Keratinocyte (primary cell): Measurements from ENCODE around the gene RESP18. TPM values are rescaled to one million over a fixed set of nuclear protein-coding genes. Genes with fewer than 3 reads are reported as not detected.

Source experiments
- DNase-seq: peaks from one replicate; pipeline ENCODE4 v3.0.0-alpha.2; 2011; ENCODE audit warnings: low read depth, missing footprints, low spot score
- FAIRE-seq: peaks from 2 replicates; lab custom pipeline; 2011; peaks lifted over from hg19 to GRCh38; lab: Jason Lieb, UNC
- H2AFZ ChIP-seq: 2 replicates; pipeline ENCODE4 v1.6.0; 2012; ENCODE audit warnings: low read length, control low read depth, inconsistent platforms; ENCODE audit not compliant: control insufficient read depth
- H3K27ac ChIP-seq: 2 replicates; pipeline ENCODE4 v1.5.1; 2011; ENCODE audit warnings: low read length; ENCODE audit not compliant: control insufficient read depth, insufficient read depth
- H3K27me3 ChIP-seq: 3 replicates; pipeline ENCODE4 v1.6.0; 2011; ENCODE audit warnings: low read length; ENCODE audit not compliant: control insufficient read depth, insufficient read depth; ENCODE audit errors: extremely low read depth
- H3K36me3 ChIP-seq, 2 experiments: 2 replicates in 1 of 2; 3 replicates in 1 of 2; pipeline ENCODE4 v1.5.1; 2011; ENCODE audit warnings: low read length in 2 of 2, mild to moderate bottlenecking in 1 of 2; ENCODE audit not compliant: control insufficient read depth in 2 of 2, insufficient read depth in 2 of 2; ENCODE audit errors: extremely low read depth in 1 of 2
- H3K4me1 ChIP-seq: 3 replicates; pipeline ENCODE4 v1.5.1; 2011; ENCODE audit warnings: low read length; ENCODE audit not compliant: control insufficient read depth, insufficient read depth; ENCODE audit errors: extremely low read depth
- H3K4me2 ChIP-seq: 3 replicates; pipeline ENCODE4 v1.6.0; 2011; ENCODE audit warnings: low read depth, low read length; ENCODE audit not compliant: control insufficient read depth, insufficient read depth; ENCODE audit errors: extremely low read depth
- H3K4me3 ChIP-seq, 3 experiments: fragments of 200-600 bp in 1 of 3; sonication (generic) in 1 of 3; 2 replicates in 2 of 3; 3 replicates in 1 of 3; pipeline ENCODE4 v1.5.1; 2011 to 2016; ENCODE audit warnings: low read length in 3 of 3, mild to moderate bottlenecking in 3 of 3, control low read depth in 2 of 3, inconsistent platforms in 1 of 3, low read depth in 1 of 3, mixed read lengths in 1 of 3, mixed run types in 1 of 3, moderate library complexity in 1 of 3; ENCODE audit not compliant: control insufficient read depth in 2 of 3, insufficient read depth in 2 of 3; ENCODE audit errors: extremely low read depth in 1 of 3
- H3K79me2 ChIP-seq: 2 replicates; pipeline ENCODE4 v1.6.0; 2012; ENCODE audit warnings: low read length; ENCODE audit not compliant: control insufficient read depth, insufficient read depth
- H3K9ac ChIP-seq: 3 replicates; pipeline ENCODE4 v1.6.0; 2011; ENCODE audit warnings: low read length; ENCODE audit not compliant: control insufficient read depth, insufficient read depth; ENCODE audit errors: extremely low read depth
- H3K9me1 ChIP-seq: 3 replicates; pipeline ENCODE4 v1.6.0; 2011; ENCODE audit warnings: low read length; ENCODE audit not compliant: control insufficient read depth, insufficient read depth; ENCODE audit errors: extremely low read depth
- H3K9me3 ChIP-seq: 2 replicates; pipeline ENCODE4 v1.5.1; 2012; ENCODE audit warnings: low read depth, low read length; ENCODE audit not compliant: control insufficient read depth
- H4K20me1 ChIP-seq: 3 replicates; pipeline ENCODE4 v1.6.0; 2011; ENCODE audit warnings: low read length; ENCODE audit not compliant: control insufficient read depth, insufficient read depth; ENCODE audit errors: extremely low read depth
- EZH2 ChIP-seq: IDR thresholded peaks from one replicate; pipeline ENCODE4 v1.6.1; 2012; ENCODE audit warnings: inconsistent platforms, mild to moderate bottlenecking, low read length, moderate library complexity
- dilution Hi-C: fragments of 300-500 bp; cut with MboI; formaldehyde crosslinking; loops from one replicate; pipeline ENCODE4 v1.7.0; 2020; ENCODE audit warnings: low sequenced_read_pairs; ENCODE audit not compliant: extremely low pct_ligation_motif_present
- polyA plus RNA-seq, 5 experiments: library from polyadenylated mRNA; depleted of rRNA in 3 of 5; stranded (reverse) in 3 of 5; stranded (forward) in 1 of 5; unstranded in 1 of 5; fragments of >200 nt; gene quantifications; 1 replicate in 1 of 5; 2 replicates in 3 of 5; 3 replicates in 1 of 5; pipeline versions ENCODE4 v1.2.1 to v1.2.3, GENCODE V29; 2011 to 2012; ENCODE audit warnings: missing spikeins in 2 of 5, low read depth in 1 of 5, low replicate concordance in 1 of 5
- TF ChIP-seq, protein P1 (sequence below), 3 experiments: IDR thresholded peaks in 1 of 3; conservative IDR thresholded peaks in 1 of 3; optimal IDR thresholded peaks in 1 of 3; 2 replicates in 2 of 3; 3 replicates in 1 of 3; pipeline versions ENCODE3 to v1.5.1; 2011; ENCODE audit warnings: low read length in 3 of 3, mild to moderate bottlenecking in 3 of 3, moderate library complexity in 2 of 3, control low read depth in 1 of 3, inconsistent platforms in 1 of 3; ENCODE audit not compliant: insufficient read depth in 2 of 3; ENCODE audit errors: extremely low read depth in 1 of 3

The RESP18 gene
- polyA plus RNA-seq, 1 donor (not counting 4 experiments of a cell fraction or from before 2014, with no cell fraction given), result not detected

DNA sequence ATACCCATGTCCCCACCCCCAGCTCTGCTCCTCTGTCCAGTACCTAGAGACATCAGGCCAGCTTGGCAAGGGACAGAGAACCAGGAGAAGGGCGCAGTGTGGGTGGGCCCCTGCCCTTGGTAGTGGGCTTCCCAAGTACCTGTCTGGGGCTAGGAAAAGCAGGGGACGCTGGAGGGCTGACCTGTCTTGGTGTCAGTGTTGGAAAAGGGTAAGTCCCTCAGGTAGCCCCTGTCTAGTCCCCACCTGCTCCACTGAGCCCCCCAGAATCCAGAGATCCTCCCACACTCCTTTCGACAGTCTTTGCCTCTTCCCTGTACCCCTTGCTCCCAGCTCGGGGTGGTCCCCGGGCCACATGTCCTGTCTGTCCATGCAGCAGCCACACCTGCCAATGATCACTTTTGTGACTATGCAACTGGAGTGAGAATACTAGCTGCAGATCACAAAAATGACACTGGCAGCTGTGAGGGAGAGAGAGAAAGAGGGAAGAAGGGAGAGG is 38.8 kb downstream of the RESP18 start:
- Histone ChIP-seq H3K79me2 (no peaks in the 10 kb centered on the region), H3K4me1 (peaks cover 15% of the 10 kb centered on the region), H3K4me3 (no peak overlapping the region), H3K36me3 (no peaks in the 10 kb centered on the region), H4K20me1 (no peaks in the 10 kb centered on the region), H3K9me3 (no peaks in the 10 kb centered on the region), H3K9ac (no peak overlapping the region), H3K9me1 (no peaks in the 10 kb centered on the region), H3K27me3 (no peaks in the 10 kb centered on the region), H3K4me2 (no peak overlapping the region), H2AFZ (no peak overlapping the region), H3K27ac (no peak overlapping the region)
- TF ChIP-seq, protein P1, sequence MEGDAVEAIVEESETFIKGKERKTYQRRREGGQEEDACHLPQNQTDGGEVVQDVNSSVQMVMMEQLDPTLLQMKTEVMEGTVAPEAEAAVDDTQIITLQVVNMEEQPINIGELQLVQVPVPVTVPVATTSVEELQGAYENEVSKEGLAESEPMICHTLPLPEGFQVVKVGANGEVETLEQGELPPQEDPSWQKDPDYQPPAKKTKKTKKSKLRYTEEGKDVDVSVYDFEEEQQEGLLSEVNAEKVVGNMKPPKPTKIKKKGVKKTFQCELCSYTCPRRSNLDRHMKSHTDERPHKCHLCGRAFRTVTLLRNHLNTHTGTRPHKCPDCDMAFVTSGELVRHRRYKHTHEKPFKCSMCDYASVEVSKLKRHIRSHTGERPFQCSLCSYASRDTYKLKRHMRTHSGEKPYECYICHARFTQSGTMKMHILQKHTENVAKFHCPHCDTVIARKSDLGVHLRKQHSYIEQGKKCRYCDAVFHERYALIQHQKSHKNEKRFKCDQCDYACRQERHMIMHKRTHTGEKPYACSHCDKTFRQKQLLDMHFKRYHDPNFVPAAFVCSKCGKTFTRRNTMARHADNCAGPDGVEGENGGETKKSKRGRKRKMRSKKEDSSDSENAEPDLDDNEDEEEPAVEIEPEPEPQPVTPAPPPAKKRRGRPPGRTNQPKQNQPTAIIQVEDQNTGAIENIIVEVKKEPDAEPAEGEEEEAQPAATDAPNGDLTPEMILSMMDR (optimal IDR thresholded peaks at IDR 0.05 in 1 of 3, IDR thresholded peaks at IDR 0.05 in 1 of 3, conservative IDR thresholded peaks at IDR 0.05 in 1 of 3; ENCODE audit: extremely low read depth in 1 of 3, insufficient read depth in 2 of 3, low read length in 3 of 3), result no peak
- no peak for TF ChIP-seq EZH2
- no peak for FAIRE-seq
- DNase-seq, result no peak
- dilution Hi-C loops, result no loop called here

DNA sequence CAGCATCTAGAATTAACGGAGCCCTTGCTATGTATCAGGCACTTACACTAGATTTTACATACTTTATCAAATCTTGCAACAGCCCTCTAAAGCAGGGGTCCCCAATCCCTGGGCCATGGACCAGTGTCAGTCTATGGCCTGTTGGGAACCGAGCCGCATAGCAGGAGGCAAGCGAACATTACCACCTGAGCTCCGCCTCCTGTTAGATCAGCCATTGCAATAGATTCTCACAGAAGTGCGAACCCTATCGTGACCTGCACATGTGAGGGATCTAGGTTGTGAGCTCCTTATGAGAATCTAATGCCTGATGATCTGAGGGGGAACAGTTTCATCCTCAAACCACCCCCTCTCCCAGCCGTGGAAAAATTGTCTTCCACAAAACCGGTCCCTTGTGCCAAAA is 39.9 kb downstream of the RESP18 start:
- FAIRE-seq (no peak), DNase-seq (no peak)
- Histone ChIP-seq H3K4me3 (no peak overlapping the region), H3K4me2 (no peak overlapping the region), H3K27me3 (no peaks in the 10 kb centered on the region), H3K79me2 (no peaks in the 10 kb centered on the region), H3K9ac (no peak overlapping the region), H3K9me1 (no peaks in the 10 kb centered on the region), H3K27ac (no peak overlapping the region), H3K4me1 (peaks cover 15% of the 10 kb centered on the region), H3K9me3 (no peaks in the 10 kb centered on the region), H4K20me1 (no peaks in the 10 kb centered on the region), H2AFZ (no peak overlapping the region), H3K36me3 (no peaks in the 10 kb centered on the region)
- TF ChIP-seq, protein P1 (optimal IDR thresholded peaks at IDR 0.05 in 1 of 3, IDR thresholded peaks at IDR 0.05 in 1 of 3, conservative IDR thresholded peaks at IDR 0.05 in 1 of 3; ENCODE audit: extremely low read depth in 1 of 3, insufficient read depth in 2 of 3, low read length in 3 of 3), result no peak
- no peak for TF ChIP-seq EZH2
- dilution Hi-C loops, result no loop called here
